Measurements from ENCODE around the gene ZNF597.

The ZNF597 gene, protein sequence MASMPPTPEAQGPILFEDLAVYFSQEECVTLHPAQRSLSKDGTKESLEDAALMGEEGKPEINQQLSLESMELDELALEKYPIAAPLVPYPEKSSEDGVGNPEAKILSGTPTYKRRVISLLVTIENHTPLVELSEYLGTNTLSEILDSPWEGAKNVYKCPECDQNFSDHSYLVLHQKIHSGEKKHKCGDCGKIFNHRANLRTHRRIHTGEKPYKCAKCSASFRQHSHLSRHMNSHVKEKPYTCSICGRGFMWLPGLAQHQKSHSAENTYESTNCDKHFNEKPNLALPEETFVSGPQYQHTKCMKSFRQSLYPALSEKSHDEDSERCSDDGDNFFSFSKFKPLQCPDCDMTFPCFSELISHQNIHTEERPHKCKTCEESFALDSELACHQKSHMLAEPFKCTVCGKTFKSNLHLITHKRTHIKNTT

DNA sequence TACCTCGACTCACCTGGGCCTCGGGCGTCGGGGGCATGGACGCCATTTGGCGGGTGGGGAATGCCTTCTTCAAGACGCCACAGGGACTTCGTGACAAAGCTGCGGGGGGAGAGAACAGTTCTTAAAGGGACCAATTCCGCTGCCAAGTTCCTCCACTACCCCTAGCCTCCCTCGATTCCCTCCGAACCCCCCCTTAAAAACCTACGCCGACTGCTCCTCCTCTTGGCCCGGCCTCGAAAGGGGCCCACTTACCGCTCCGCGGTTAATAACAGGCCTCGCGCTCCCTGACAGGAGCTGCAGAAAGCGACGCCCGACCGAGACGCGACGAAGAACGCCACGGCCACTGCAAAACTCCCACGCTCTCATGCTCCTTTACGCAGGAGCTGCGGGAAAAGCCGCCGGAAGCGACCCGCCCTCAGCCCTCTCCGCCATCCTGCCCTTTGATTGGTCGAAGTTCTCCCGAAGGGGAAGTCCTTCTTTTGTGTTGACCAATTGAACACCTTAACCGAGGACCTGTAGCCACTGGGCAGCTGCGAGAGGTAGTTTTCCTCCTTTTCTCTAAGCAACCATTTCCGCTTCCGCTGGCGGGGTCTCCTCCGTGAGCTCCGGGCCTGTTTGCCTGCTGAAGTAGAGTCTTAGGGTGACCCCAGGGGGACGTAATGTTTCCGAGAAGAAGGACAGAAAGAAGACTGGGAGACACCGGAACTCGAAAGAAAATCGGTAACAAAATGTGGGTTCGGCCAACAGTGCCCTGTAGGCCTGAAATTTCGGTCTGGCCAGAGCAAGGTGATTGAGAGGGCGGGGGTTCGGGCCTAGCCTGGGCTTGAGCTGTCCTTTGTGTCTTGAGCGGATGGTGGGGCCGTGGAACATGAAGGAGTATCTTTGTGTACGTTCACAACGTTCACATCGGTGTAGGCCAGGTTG lies at the start of gene ZNF597, which contains the start of gene NAA60:
ZNF597 (minus strand) TSS at position 397 of the 924 bp plus-strand sequence; CDS start at position 46, 351 bp downstream.
NAA60 (plus strand) TSS at position 573 of the 924 bp plus-strand sequence. CDS start 32,548 bp downstream, outside the sequence.
- Mint-ChIP-seq H3K9me3 (peaks cover 8% of the 10 kb centered on the region), H3K36me3 (peaks cover 22% of the 10 kb centered on the region), H3K4me3 (peak within 1 kb of the TSS; percentile 95), H3K27me3 (no peaks in the 10 kb centered on the region), H3K4me1 (peaks cover 29% of the 10 kb centered on the region), H3K27ac (peak within 1 kb of the TSS; percentile 95)

DNA sequence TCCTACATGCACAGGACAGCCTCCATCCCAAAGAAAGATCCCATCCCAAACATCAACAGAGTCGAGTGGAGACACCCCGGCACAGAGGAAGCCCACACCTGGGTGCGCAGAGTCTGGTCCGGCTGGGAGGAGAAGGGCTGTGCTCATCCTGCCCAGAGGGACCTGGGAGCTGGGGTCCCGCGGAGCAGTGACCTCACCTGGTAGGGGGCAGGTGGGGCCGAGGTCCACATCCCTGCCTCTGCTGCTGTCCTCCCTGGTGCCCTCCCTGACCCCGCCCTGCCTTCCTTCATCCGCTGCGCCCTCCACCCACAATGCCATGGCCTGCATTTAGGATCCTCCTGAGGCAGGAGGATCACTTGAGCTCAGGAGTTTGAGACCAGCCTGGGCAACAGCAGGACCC lies 49.1 kb upstream of the ZNF597 start:
- peaks cover 4% of the 10 kb centered on the region for H3K4me1 Mint-ChIP-seq
- H3K9me3 Mint-ChIP-seq: no peaks in the 10 kb centered on the region
- H3K27ac Mint-ChIP-seq: no peak overlapping the region
- H3K27me3 Mint-ChIP-seq: no peaks in the 10 kb centered on the region
- no peak overlapping the region for H3K4me3 Mint-ChIP-seq
- no peaks in the 10 kb centered on the region for H3K36me3 Mint-ChIP-seq

DNA sequence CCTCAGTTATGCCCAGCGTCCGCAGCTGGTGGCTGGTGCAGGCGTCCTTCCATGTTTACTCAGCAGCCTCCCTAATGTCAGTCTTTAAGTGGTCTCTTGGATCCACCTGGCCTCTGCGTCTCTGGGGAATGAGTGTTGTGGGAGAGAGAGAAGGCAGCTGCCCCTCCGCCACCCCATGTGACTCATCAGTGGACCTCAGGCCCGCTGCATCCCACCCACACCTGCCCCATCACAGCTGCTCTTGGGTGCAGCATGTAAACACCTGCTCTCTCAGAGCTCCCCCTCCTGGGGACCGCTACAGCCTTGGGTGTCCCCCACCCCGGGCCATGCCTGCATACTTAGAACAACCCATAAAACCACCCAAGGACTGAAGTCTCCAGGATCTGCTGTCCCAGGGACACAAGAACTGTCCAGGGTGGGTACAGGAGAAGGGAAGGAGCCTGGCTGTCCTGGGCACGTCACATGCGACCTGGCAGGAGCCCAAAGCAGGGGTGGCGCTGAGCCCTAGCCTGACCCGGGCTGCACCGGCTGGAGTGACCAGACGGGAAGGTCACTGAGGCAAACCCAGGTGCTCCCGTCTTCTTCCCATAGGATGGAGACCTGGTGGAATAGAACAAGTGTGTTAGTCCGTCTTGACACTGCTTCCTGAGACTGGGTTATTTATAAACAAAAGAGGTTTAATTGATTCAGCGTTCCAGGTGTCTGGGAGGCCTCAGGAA lies 47.8 kb upstream of the ZNF597 start:
- H3K4me3 Mint-ChIP-seq: no peak overlapping the region
- H3K27me3 Mint-ChIP-seq: no peaks in the 10 kb centered on the region
- H3K9me3 Mint-ChIP-seq: no peaks in the 10 kb centered on the region
- H3K36me3 Mint-ChIP-seq: no peaks in the 10 kb centered on the region
- no peak overlapping the region for H3K27ac Mint-ChIP-seq
- H3K4me1 Mint-ChIP-seq: peaks cover 4% of the 10 kb centered on the region

DNA sequence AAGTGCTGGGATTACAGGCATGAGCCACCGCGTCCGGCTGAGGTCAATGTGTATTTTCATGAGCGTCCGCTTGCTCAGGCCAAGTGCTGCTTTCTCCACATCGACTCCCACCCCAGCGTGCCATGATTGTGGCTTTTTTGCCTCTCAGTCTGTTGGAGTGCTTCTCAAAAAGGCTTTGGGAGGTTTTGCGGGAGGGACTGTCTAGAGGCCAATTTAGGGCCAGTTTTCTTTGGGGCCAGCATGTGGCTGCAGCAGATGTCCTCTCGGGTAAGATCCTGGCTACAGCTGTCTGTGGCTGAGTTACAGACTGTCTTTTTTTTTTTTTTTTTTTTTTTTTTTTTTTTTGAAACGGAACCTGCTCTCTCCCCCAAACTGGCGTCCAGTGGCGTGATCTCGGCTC lies 45.5 kb upstream of the ZNF597 start:
- no peak overlapping the region for H3K4me3 Mint-ChIP-seq
- no peaks in the 10 kb centered on the region for H3K9me3 Mint-ChIP-seq
- H3K36me3 Mint-ChIP-seq: no peaks in the 10 kb centered on the region
- no peak overlapping the region for H3K27ac Mint-ChIP-seq
- peaks cover 4% of the 10 kb centered on the region for H3K4me1 Mint-ChIP-seq
- no peaks in the 10 kb centered on the region for H3K27me3 Mint-ChIP-seq

DNA sequence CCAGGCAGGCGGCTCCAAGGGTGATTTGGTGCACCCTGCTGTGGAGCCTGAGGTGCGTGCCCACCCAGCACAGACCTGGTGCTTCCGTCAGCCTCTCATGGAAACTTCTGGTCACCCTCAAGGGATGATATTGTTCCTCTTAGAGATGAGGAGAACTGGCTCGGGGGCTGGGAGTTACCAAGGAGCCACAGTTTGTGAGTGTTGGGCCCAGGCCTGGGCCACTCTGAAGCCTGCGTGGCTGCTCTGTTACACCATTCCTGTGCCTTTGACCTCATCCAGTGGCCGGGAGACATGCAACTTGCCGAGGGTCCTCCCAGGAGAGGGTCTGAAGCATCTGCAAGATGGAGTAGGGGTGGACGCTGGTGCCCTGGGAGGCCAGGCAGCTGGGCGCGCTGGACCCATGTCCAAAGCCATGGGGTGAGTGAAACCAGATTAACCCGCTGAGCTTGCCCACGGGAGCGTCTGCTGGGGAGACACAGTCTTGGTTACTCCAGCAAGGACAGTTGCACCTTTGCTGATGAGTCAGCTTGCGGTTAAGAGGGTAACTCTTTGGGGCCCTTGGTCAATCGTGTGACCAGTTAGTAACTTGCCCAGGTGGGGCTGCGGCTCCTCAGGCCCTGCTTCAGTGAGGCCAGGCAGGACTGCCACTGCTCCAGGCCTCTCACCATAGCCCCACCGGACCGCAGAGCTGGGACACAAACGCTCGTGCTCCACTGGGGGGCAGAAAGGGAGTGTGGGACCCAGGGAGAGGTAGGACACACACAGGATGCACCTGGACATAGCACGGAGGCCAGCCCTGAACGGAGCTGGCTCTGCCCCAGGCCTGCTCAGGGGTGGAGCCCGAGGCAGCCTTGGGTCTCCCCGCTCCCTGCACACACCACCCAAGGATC lies 44.5 kb upstream of the ZNF597 start:
- Mint-ChIP-seq H3K4me1 (peaks cover 4% of the 10 kb centered on the region), H3K36me3 (peaks cover 1% of the 10 kb centered on the region), H3K9me3 (no peaks in the 10 kb centered on the region), H3K27me3 (no peaks in the 10 kb centered on the region), H3K27ac (no peak overlapping the region), H3K4me3 (no peak overlapping the region)

DNA sequence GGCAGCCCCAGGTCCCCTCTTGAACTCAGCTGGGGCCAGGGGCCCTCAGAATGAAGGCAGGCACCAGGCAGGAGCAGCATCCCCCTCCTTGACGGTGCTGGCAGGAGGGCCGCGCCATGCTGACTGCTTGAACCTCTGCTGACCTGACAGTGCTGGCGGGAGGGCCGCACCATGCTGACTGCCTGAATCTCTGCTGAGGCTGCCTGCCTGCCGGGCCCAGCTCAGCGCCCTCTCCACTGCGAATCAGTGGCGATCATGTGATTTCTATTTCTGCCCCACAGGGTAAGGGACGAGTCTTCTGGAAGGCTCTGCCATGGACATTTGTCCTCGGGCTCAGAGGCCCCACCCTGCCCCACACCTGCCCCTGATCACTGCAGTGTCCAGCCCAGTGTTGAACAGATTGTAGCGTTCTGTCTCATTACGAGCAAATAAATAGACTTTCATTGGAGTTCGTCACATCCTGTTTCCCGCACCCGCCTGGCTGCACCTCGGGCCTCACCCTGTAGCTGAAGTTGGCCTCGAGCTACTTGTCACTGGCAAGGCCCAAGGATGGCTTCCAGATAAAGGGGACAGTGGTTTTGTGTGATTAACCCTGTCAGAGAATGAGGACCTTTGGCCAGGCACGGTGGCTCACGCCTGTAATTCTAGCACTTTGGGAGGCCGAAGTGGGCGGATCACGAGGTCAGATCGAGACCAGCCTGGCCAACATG lies 43.4 kb upstream of the ZNF597 start:
- no peaks in the 10 kb centered on the region for H3K9me3 Mint-ChIP-seq
- H3K36me3 Mint-ChIP-seq: peaks cover 3% of the 10 kb centered on the region
- H3K4me3 Mint-ChIP-seq: no peak overlapping the region

DNA sequence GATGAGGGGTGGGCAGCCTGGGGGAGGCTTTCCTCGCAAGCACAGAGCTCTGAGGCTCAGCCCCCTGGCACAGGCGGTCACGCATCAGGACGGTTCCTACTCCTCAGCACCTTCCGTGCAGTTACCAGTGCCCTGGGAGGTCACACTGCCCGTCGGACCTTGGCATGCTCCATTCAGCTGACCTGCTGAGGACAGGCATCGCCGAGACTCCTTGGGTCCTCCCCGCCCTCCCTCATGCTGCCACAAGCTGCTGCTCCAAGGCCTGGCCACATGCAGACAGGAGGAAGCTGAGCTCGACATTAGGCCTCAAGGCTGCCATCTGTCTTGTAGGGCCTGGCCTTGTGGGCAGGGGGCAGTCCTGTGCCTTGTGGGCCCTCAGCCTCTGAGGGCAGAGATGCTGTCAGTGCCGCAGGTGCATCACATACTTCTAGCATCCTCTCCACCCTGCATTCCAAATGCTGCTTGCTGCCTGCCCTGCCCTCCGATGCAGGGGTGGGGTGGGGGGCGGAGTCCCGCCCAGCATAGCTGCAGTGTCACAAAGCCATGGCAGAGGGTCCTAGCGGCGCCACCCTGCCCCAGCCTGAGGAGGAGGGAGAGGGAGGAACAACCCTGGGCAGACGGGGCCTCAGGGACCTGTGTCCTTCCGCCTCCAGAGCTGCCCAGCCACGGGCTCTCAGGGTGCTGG lies 42.7 kb upstream of the ZNF597 start:
- Mint-ChIP-seq H3K36me3 (peaks cover 3% of the 10 kb centered on the region), H3K27ac (no peak overlapping the region), H3K4me1 (no peaks in the 10 kb centered on the region), H3K4me3 (no peak overlapping the region), H3K27me3 (no peaks in the 10 kb centered on the region), H3K9me3 (no peaks in the 10 kb centered on the region)

More for the DNA sequence above, 43.4 kb upstream of the ZNF597 start:
- Mint-ChIP-seq H3K4me1 (peaks cover 4% of the 10 kb centered on the region), H3K27me3 (no peaks in the 10 kb centered on the region), H3K27ac (no peak overlapping the region)

DNA sequence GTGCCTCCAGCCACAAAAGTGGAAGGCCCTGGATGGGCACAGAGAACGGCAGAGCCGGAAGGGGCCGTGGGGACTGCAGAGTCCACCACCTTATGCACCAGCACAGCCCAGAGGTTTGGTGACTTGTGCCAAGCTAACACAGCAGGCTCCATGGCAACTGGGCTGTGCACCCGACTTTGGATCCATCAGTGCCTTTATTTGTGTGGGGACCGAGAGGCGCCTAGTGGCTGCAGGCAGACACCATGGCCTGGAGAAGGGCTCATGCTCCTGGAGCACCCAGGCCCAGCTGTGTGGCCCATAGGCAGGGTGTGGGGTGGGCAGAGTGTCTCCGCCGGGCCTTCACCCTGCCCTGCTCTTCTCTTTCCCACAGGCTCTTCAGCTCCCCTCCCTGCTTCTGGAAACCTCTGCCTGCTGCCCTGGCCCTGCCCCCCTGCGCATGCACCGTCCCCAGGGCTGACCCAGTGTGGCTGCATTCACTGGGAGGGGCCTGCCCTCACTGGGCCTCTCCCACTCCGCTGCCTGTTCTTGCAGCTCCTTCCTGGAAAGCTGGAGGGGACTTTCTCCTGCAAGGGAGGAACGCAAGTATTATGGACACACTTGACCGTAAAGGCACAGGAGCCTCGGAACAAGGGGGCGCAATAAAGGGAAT lies 41.9 kb upstream of the ZNF597 start:
- Mint-ChIP-seq H3K36me3 (peaks cover 3% of the 10 kb centered on the region), H3K27ac (no peak overlapping the region), H3K4me3 (no peak overlapping the region), H3K27me3 (no peaks in the 10 kb centered on the region), H3K9me3 (no peaks in the 10 kb centered on the region), H3K4me1 (no peaks in the 10 kb centered on the region)

DNA sequence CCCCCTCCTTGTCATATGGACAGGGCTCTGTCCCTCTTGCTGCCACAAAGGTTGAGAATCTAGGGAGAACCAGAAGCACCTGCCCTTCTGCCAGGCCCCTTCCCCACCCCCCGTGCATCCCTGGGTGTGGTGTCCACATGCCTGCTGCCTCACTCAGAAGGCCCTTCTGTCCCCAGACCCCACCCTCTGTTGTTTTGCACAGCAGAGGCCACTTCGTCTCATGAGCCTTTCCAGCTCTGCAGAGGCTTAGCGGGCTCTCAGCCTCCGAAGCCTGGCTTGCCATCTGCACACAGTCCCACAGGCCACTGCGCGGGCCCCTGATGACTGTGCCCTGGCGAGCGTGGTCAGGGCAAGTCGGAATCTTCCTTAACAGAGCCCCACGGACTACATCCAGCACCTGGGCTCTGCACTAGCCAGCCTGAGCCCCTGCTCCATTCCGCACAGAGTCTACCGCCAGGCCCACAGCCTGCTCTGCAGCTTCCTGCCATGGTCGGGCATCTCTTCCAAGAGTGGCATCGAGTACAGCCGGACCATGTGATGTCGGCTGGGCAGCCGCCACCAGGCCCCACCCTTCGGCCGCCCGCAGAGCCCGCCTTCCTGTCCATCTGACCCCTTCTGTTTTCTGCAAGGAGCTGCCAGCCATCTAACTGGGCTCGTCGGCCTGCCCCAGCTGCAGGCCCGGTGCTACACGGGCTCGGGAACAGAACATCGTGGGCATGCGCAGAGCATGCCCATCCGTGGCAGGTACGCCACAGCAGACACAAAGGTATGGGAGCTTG lies 41.2 kb upstream of the ZNF597 start:
- H3K27me3 Mint-ChIP-seq: no peaks in the 10 kb centered on the region
- no peaks in the 10 kb centered on the region for H3K9me3 Mint-ChIP-seq
- peaks cover 3% of the 10 kb centered on the region for H3K36me3 Mint-ChIP-seq
- no peak overlapping the region for H3K27ac Mint-ChIP-seq
- H3K4me1 Mint-ChIP-seq: no peaks in the 10 kb centered on the region
- H3K4me3 Mint-ChIP-seq: no peak overlapping the region

DNA sequence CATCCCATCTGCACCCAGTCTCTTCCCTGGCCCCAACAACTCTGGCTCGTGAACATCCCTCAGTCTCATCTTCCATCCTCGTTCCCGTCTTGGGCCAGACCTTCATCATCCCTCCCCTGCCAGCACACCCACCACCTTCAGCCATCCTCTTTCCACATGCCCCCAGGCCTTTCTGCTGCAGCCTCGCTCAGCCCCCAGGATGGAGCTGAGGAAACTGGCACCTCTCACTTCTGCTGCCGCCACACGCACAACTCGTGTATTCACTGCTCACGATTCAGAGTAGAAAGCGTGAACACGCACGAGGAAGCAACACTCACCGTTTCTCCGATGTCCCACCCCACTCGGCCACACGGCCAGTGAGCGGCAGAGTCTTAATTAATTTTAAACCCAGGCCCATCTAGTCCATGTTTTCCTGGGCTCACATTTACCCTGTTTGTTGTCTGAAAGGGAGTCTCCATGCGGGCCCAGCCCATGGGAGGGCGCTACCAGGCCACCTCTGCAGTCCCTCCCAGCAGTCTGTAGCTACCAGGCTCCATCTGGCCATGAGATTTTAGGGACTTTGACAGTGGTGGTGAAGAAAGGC lies 39.4 kb upstream of the ZNF597 start:
- peaks cover 3% of the 10 kb centered on the region for H3K36me3 Mint-ChIP-seq
- H3K4me3 Mint-ChIP-seq: no peak overlapping the region
- no peaks in the 10 kb centered on the region for H3K9me3 Mint-ChIP-seq
- no peaks in the 10 kb centered on the region for H3K4me1 Mint-ChIP-seq
- peak overlapping the region; percentile 33 for H3K27ac Mint-ChIP-seq
- H3K27me3 Mint-ChIP-seq: no peaks in the 10 kb centered on the region

DNA sequence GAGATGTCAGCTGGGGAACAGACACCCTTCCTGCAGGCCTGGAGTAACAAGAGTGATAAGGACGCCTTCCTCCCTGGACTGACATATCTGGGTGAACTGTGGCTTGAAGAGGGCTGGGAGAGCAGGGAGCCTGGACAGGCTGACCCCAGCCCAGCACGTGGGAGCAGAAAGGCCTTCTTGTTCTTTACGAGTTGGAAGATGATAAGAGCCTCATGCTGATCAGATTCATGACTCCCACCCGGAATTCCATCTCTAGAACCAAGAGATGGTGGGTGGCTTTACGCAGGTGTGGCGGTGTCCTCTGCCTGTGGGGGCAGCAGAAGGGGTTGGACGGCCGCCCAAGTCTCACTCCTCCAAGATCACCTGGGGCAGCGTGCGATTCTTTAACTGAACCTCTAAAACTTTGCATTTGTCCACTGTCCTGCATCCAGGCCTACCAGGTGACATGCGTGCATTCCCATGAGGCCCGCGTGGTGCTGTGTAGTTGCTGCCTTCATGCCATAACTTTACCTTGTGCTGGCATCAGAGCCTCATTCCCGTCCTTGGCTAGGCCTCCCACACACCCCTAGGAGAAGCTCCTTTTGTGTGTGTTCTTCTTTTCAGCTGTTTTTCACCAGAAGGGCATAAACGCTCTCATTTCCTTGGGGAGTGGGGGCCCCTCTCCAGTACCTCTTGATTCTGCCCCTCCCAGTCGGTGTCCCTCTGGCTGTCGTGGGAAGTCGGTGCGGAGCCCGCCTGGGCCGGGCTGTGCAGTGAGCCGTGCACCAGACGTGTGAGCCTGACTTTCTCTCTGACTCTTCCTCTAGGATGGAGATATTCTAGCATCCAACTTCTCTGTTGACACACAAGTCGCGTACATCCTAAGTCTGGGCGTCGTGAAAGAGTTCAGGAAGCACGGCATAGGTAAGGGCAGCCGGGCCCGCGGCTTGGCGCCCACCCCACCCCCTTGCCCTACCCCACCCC lies 38.7 kb upstream of the ZNF597 start:
- Mint-ChIP-seq H3K36me3 (peaks cover 3% of the 10 kb centered on the region), H3K27ac (peak overlapping the region; percentile 72), H3K27me3 (no peaks in the 10 kb centered on the region), H3K9me3 (no peaks in the 10 kb centered on the region), H3K4me3 (no peak overlapping the region), H3K4me1 (no peaks in the 10 kb centered on the region)

Data from activated naive CD4-positive, alpha-beta T cell treated with anti-CD3 and anti-CD28 coated beads, Interleukin-2, amount 50 U/mL, for 24 hours (primary cell).